Ammon's horn (tissue), 1 donor: ENCODE data around the gene SLC5A3.

Experiments
- DNase-seq: peaks from one replicate; pipeline ENCODE4 v3.0.0-alpha.2; 2016; ENCODE audit warnings: low spot score

Gene SLC5A3

GRCh38 chr21:34071683-34072082, 1.7 kb upstream of the SLC5A3 start:
- DNase-seq = no peak

GRCh38 chr21:34072145-34073031, 990 bp upstream of the SLC5A3 start:
- DNase-seq = peak; percentile 32

GRCh38 chr21:34073749-34074282, 438 bp downstream of the SLC5A3 start:
- peak; percentile 36 for DNase-seq

- peak; percentile 16 for DNase-seq
These were observed 1.1 kb downstream of the SLC5A3 start for GRCh38 chr21:34074283-34075090.

GRCh38 chr21:34075091-34075425, 1.7 kb downstream of the SLC5A3 start:
- DNase-seq = no peak

GRCh38 chr21:34075760-34076660, 2.6 kb downstream of the SLC5A3 start:
- DNase-seq = no peak

GRCh38 chr21:34076835-34077234, 3.5 kb downstream of the SLC5A3 start:
- DNase-seq = no peak

GRCh38 chr21:34077888-34078287, 4.5 kb downstream of the SLC5A3 start:
- no peak for DNase-seq

- no peak for DNase-seq
These were observed 5.5 kb downstream of the SLC5A3 start for GRCh38 chr21:34078915-34079314.

- no peak for DNase-seq
These were observed 7.3 kb downstream of the SLC5A3 start for GRCh38 chr21:34080710-34081109.

GRCh38 chr21:34082769-34083168, 9.4 kb downstream of the SLC5A3 start:
- no peak for DNase-seq

- no peak for DNase-seq
These were observed 10.0 kb downstream of the SLC5A3 start for GRCh38 chr21:34083357-34083756.

- DNase-seq = no peak
These were observed 11.8 kb downstream of the SLC5A3 start for GRCh38 chr21:34085129-34085528.

- DNase-seq = no peak
These were observed 13.5 kb downstream of the SLC5A3 start for GRCh38 chr21:34086887-34087306.

GRCh38 chr21:34088752-34089151, 15.4 kb downstream of the SLC5A3 start:
- no peak for DNase-seq

- no peak for DNase-seq
These were observed 17.7 kb downstream of the SLC5A3 start for GRCh38 chr21:34091032-34091431.

- DNase-seq = no peak
These were observed 18.2 kb downstream of the SLC5A3 start for GRCh38 chr21:34091607-34092006.

- DNase-seq = no peak
These were observed 19.0 kb downstream of the SLC5A3 start for GRCh38 chr21:34092262-34092921.

- DNase-seq = no peak
These were observed 19.7 kb downstream of the SLC5A3 start for GRCh38 chr21:34093083-34093482.

GRCh38 chr21:34094949-34095348, 21.6 kb downstream of the SLC5A3 start:
- no peak for DNase-seq

GRCh38 chr21:34097442-34097841, 24.1 kb downstream of the SLC5A3 start:
- no peak for DNase-seq
